Activated T-cell treated with anti-CD3 and anti-CD28 coated beads for 48 hours (primary cell): ENCODE measurements around the gene OTUD6A.
A peak's percentile ranks its signal among the peaks of the same experiment; 100 is the strongest.

Experiments used
- DNase-seq: peaks from one replicate; pipeline ENCODE4 v3.0.0-alpha.2; 2020; ENCODE audit warnings: low read depth

The OTUD6A gene

GRCh38 chrX:70062076-70062475, at the start of gene OTUD6A:
TSS of gene OTUD6A (plus strand) at chrX:70062457. CDS start at chrX:70062525, 68 bp downstream.
- DNase-seq, result no peak

- no peak for DNase-seq
Measured at GRCh38 chrX:70012756-70013155, 49.5 kb upstream of the OTUD6A start.

- DNase-seq, result no peak
Measured at GRCh38 chrX:70013466-70014381, 48.5 kb upstream of the OTUD6A start.

GRCh38 chrX:70016513-70016912, 45.7 kb upstream of the OTUD6A start:
- DNase-seq, result no peak

- DNase-seq, result no peak
Measured at GRCh38 chrX:70022616-70023015, 39.6 kb upstream of the OTUD6A start.

- DNase-seq, result no peak
Measured at GRCh38 chrX:70025464-70025863, 36.8 kb upstream of the OTUD6A start.

- DNase-seq, result no peak
Measured at GRCh38 chrX:70026112-70026850, 36.0 kb upstream of the OTUD6A start.

- DNase-seq, result no peak
Measured at GRCh38 chrX:70026851-70027200, 35.4 kb upstream of the OTUD6A start.

- no peak for DNase-seq
Measured at GRCh38 chrX:70029863-70030262, 32.4 kb upstream of the OTUD6A start.

GRCh38 chrX:70030301-70030767, 31.9 kb upstream of the OTUD6A start:
- peak; percentile 4 for DNase-seq

GRCh38 chrX:70032792-70033191, 29.5 kb upstream of the OTUD6A start:
- no peak for DNase-seq

GRCh38 chrX:70033348-70034051, 28.8 kb upstream of the OTUD6A start:
- peak; percentile 12 for DNase-seq

GRCh38 chrX:70034646-70035045, 27.6 kb upstream of the OTUD6A start:
- DNase-seq, result no peak

GRCh38 chrX:70038515-70038914, 23.7 kb upstream of the OTUD6A start:
- DNase-seq, result no peak

- DNase-seq, result no peak
Measured at GRCh38 chrX:70038951-70039350, 23.3 kb upstream of the OTUD6A start.

GRCh38 chrX:70039758-70040157, 22.5 kb upstream of the OTUD6A start:
- no peak for DNase-seq

- no peak for DNase-seq
Measured at GRCh38 chrX:70041993-70042392, 20.3 kb upstream of the OTUD6A start.

- DNase-seq, result no peak
Measured at GRCh38 chrX:70042399-70043371, 19.6 kb upstream of the OTUD6A start.

- no peak for DNase-seq
Measured at GRCh38 chrX:70043685-70044084, 18.6 kb upstream of the OTUD6A start.

- no peak for DNase-seq
Measured at GRCh38 chrX:70044541-70045245, 17.6 kb upstream of the OTUD6A start.

- DNase-seq, result no peak
Measured at GRCh38 chrX:70046978-70047377, 15.3 kb upstream of the OTUD6A start.
